Left lung (tissue), 10 donors: Measurements from ENCODE around the gene INVS. TPM values are rescaled to one million over a fixed set of nuclear protein-coding genes. Genes with fewer than 3 reads are reported as not detected.

Experiments
- ATAC-seq: fragments of 200-7000 bp; cut with Tn5 transposase; one replicate; pipeline ENCODE4 v1.9.1; 2020; ENCODE audit warnings: moderate library complexity
- DNase-seq, 4 donors: peaks; one replicate each; pipeline ENCODE4 v3.0.0-alpha.2; 2013 to 2020
- H3K27ac ChIP-seq, 2 donors: fragments of 200-600 bp; sonication (generic) in 1 of 2; one replicate each; pipeline versions ENCODE4 v1.5.0 to v1.8.0; 2020 to 2021
- H3K27me3 ChIP-seq, 2 donors: fragments of 200-600 bp; sonication (generic) in 1 of 2; one replicate each; pipeline versions ENCODE4 v1.5.0 to v1.8.0; 2020 to 2021
- H3K36me3 ChIP-seq, 2 donors: fragments of 200-600 bp; sonication (generic) in 1 of 2; one replicate each; pipeline versions ENCODE4 v1.5.0 to v1.8.0; 2020 to 2021
- H3K4me1 ChIP-seq, 2 donors: fragments of 200-600 bp; one replicate each; pipeline ENCODE4 v1.8.0; 2021
- H3K4me3 ChIP-seq, 2 donors: fragments of 200-600 bp; sonication (generic) in 1 of 2; one replicate each; pipeline versions ENCODE4 v1.5.0 to v1.8.0; 2020 to 2021; ENCODE audit warnings: mild to moderate bottlenecking in 1 of 2
- H3K9me3 ChIP-seq, 2 donors: fragments of 200-600 bp; sonication (generic) in 1 of 2; one replicate each; pipeline versions ENCODE4 v1.5.0 to v1.8.0; 2020 to 2021
- CTCF ChIP-seq, 2 donors: fragments of 200-600 bp; sonication (generic) in 1 of 2; IDR thresholded peaks; one replicate each; pipeline versions ENCODE4 v1.5.0 to v1.8.0; 2021; ENCODE audit warnings: antibody characterized with exemption in 2 of 2
- intact Hi-C, 2 donors: fragments of 100-400 bp; cut with DNase I; formaldehyde crosslinking; loops; one replicate each; pipeline versions ENCODE4 v1.11.2 to v1.14.2; 2022
- polyA plus RNA-seq, 6 donors: library from polyadenylated mRNA; unstranded; fragments of 120-200 nt; gene quantifications; one replicate each; pipeline ENCODE4 v1.2.1, GENCODE V29; 2013; ENCODE audit not compliant: insufficient read length in 6 of 6
- total RNA-seq, 2 donors: library from RNA; stranded (reverse); fragmentation: NEBNext Ultra II Directional; extraction: Animal tissue kit (Norgen Biotek cat#: 25700); gene quantifications; one replicate each; pipeline ENCODE4 v1.2.1, GENCODE V29; 2021
- donor health status: DM: no; HTN: yes; CAD: no.
- donor health status: DM: no; HTN: no; CAD: no.

Gene INVS
- total and polyA plus RNA-seq, 8 donors, result 21.5 to 29.9 (median 24.6) TPM

- intact Hi-C loops, result no loop called here
- H3K4me1 ChIP-seq, result no peaks in the 10 kb centered on the region
- ATAC-seq (no peak), DNase-seq (no peak)
- no peak overlapping the region for H3K27ac ChIP-seq
- no peaks in the 10 kb centered on the region for H3K27me3 ChIP-seq
- peaks cover 0 to 72% of the 10 kb centered on the region in 2 donors for H3K36me3 ChIP-seq
- no peak overlapping the region for H3K4me3 ChIP-seq
- peaks cover 0 to 6% of the 10 kb centered on the region in 2 donors for H3K9me3 ChIP-seq
- no peak for TF ChIP-seq CTCF (IDR thresholded peaks at IDR 0.05)
Measured at GRCh38 chr9:100286257-100286656, 187.2 kb downstream of the INVS start.

- TF ChIP-seq CTCF (IDR thresholded peaks at IDR 0.05), result no peak
- Histone ChIP-seq H3K4me3 (no peak overlapping the region), H3K4me1 (no peaks in the 10 kb centered on the region), H3K27ac (no peak overlapping the region), H3K36me3 (peaks cover 0 to 81% of the 10 kb centered on the region in 2 donors), H3K27me3 (no peaks in the 10 kb centered on the region), H3K9me3 (peaks cover 0 to 6% of the 10 kb centered on the region in 2 donors)
- intact Hi-C loops, result no loop called here
- DNase-seq (no peak), ATAC-seq (no peak)
Measured at GRCh38 chr9:100287186-100287585, 188.1 kb downstream of the INVS start.

GRCh38 chr9:100290714-100291113, 191.7 kb downstream of the INVS start:
- H3K4me3 ChIP-seq, result no peak overlapping the region
- peaks cover 0 to 91% of the 10 kb centered on the region in 2 donors for H3K36me3 ChIP-seq
- intact Hi-C loops, result no loop called here
- no peaks in the 10 kb centered on the region for H3K4me1 ChIP-seq
- peaks cover 0 to 6% of the 10 kb centered on the region in 2 donors for H3K9me3 ChIP-seq
- DNase-seq, result no peak
- ATAC-seq, result no peak
- no peak for TF ChIP-seq CTCF (IDR thresholded peaks at IDR 0.05)
- H3K27me3 ChIP-seq, result no peaks in the 10 kb centered on the region
- no peak overlapping the region for H3K27ac ChIP-seq

GRCh38 chr9:100292414-100292813, 193.4 kb downstream of the INVS start:
- no peak for TF ChIP-seq CTCF (IDR thresholded peaks at IDR 0.05)
- DNase-seq, result no peak
- Histone ChIP-seq H3K9me3 (peaks cover 0 to 6% of the 10 kb centered on the region in 2 donors), H3K4me3 (no peak overlapping the region), H3K36me3 (peaks cover 0 to 95% of the 10 kb centered on the region in 2 donors), H3K4me1 (no peaks in the 10 kb centered on the region), H3K27ac (no peak overlapping the region), H3K27me3 (no peaks in the 10 kb centered on the region)
- intact Hi-C loops, result no loop called here
- no peak for ATAC-seq

- TF ChIP-seq CTCF (IDR thresholded peaks at IDR 0.05), result no peak
- H3K27me3 ChIP-seq, result no peaks in the 10 kb centered on the region
- no peaks in the 10 kb centered on the region for H3K4me1 ChIP-seq
- H3K36me3 ChIP-seq, result peaks cover 0 to 94% of the 10 kb centered on the region in 2 donors
- DNase-seq, result no peak
- H3K9me3 ChIP-seq, result no peaks in the 10 kb centered on the region
- no peak overlapping the region for H3K4me3 ChIP-seq
- no peak overlapping the region for H3K27ac ChIP-seq
- ATAC-seq, result no peak
- intact Hi-C loops, result no loop called here
Measured at GRCh38 chr9:100294341-100294740, 195.3 kb downstream of the INVS start.
